ENCODE results near the gene SERINC4.
A peak's percentile ranks its signal among the peaks of the same experiment; 100 is the strongest.
"Not testable (repeated sequence)": the region's sequence is repeated elsewhere in the genome, so short reads cannot be mapped to it uniquely, and the experiment has no call there.

Gene SERINC4

GRCh38 chr15:43799945-43800285 is at the start of gene SERINC4:
TSS of gene SERINC4 (minus strand) at chr15:43800220. CDS start at chr15:43799986, 234 bp downstream.
- no peak for DNase-seq (ENCODE audit: low read depth in 2 of 3, low spot score in 1 of 3)

- DNase-seq (ENCODE audit: low read depth in 2 of 3, low spot score in 1 of 3), result no peak
Observed at GRCh38 chr15:43845421-43845820, 45.4 kb upstream of the SERINC4 start.

GRCh38 chr15:43832485-43832884 is 32.5 kb upstream of the SERINC4 start:
- not testable (repeated sequence) for DNase-seq (ENCODE audit: low read depth in 2 of 3, low spot score in 1 of 3)

- not testable (repeated sequence) for DNase-seq (ENCODE audit: low read depth in 2 of 3, low spot score in 1 of 3)
Observed at GRCh38 chr15:43831519-43832052, 31.6 kb upstream of the SERINC4 start.

- not testable (repeated sequence) for DNase-seq (ENCODE audit: low read depth in 2 of 3, low spot score in 1 of 3)
Observed at GRCh38 chr15:43830691-43831275, 30.8 kb upstream of the SERINC4 start.

- not testable (repeated sequence) for DNase-seq (ENCODE audit: low read depth in 2 of 3, low spot score in 1 of 3)
Observed at GRCh38 chr15:43829951-43830540, 30.0 kb upstream of the SERINC4 start.

- peak in 1 of 3 donors; percentile 34 for DNase-seq (ENCODE audit: low read depth in 2 of 3, low spot score in 1 of 3)
Observed at GRCh38 chr15:43828061-43828657, 28.1 kb upstream of the SERINC4 start.

- DNase-seq (ENCODE audit: low read depth in 2 of 3, low spot score in 1 of 3), result peak; percentile 69 to 84 (median 74)
Observed at GRCh38 chr15:43826508-43827341, 26.7 kb upstream of the SERINC4 start, which contains the start of gene WDR76. TSS of gene WDR76 (plus strand) at chr15:43827002. CDS start at chr15:43827033, 31 bp downstream.

- DNase-seq (ENCODE audit: low read depth in 2 of 3, low spot score in 1 of 3), result no peak
Observed at GRCh38 chr15:43826029-43826507, 26.0 kb upstream of the SERINC4 start.

GRCh38 chr15:43825305-43825704 is 25.3 kb upstream of the SERINC4 start:
- DNase-seq (ENCODE audit: low read depth in 2 of 3, low spot score in 1 of 3), result not testable (repeated sequence)

- DNase-seq (ENCODE audit: low read depth in 2 of 3, low spot score in 1 of 3), result peak; percentile 89 to 91 (median 91)
Observed at GRCh38 chr15:43824302-43825246, 24.6 kb upstream of the SERINC4 start, which contains the start of gene MFAP1. TSS of gene MFAP1 (minus strand) at chr15:43824690. CDS start at chr15:43824569, 121 bp downstream.

- DNase-seq (ENCODE audit: low read depth in 2 of 3, low spot score in 1 of 3), result no peak
Observed at GRCh38 chr15:43821505-43821904, 21.5 kb upstream of the SERINC4 start.

GRCh38 chr15:43815064-43815463 is 15.0 kb upstream of the SERINC4 start:
- DNase-seq (ENCODE audit: low read depth in 2 of 3, low spot score in 1 of 3), result not testable (repeated sequence)

- no peak for DNase-seq (ENCODE audit: low read depth in 2 of 3, low spot score in 1 of 3)
Observed at GRCh38 chr15:43808960-43809678, 9.1 kb upstream of the SERINC4 start.

- no peak for DNase-seq (ENCODE audit: low read depth in 2 of 3, low spot score in 1 of 3)
Observed at GRCh38 chr15:43808435-43808950, 8.5 kb upstream of the SERINC4 start.

GRCh38 chr15:43802676-43803075 is 2.7 kb upstream of the SERINC4 start:
- DNase-seq (ENCODE audit: low read depth in 2 of 3, low spot score in 1 of 3), result not testable (repeated sequence)

- DNase-seq (ENCODE audit: low read depth in 2 of 3, low spot score in 1 of 3), result peak; percentile 75 to 88 (median 86)
Observed at GRCh38 chr15:43800286-43801141, 494 bp upstream of the SERINC4 start, which contains the start of gene HYPK. TSS of gene HYPK (plus strand) at chr15:43800599. CDS start at chr15:43800623, 24 bp downstream.

All from stimulated activated CD4-positive, alpha-beta T cell treated with anti-CD3 and anti-CD28 coated beads, Interleukin-12 subunit alpha, Interleukin-12 subunit beta, amount 100 ng/mL, for 48 hours (primary cell).